SK-N-MC (cell line): ENCODE data around the gene AQP9.

Source experiments
- EZH2 ChIP-seq: fragments of 200-600 bp; sonication (generic); IDR thresholded peaks from one replicate; pipeline ENCODE4 v1.6.1; 2017; ENCODE audit warnings: antibody characterized with exemption
- FOXP2 ChIP-seq: optimal IDR thresholded peaks from 2 replicates; pipeline ENCODE3; 2011; ENCODE audit warnings: mild to moderate bottlenecking, moderate library complexity; ENCODE audit not compliant: insufficient read depth; ENCODE audit errors: extremely low read length, control extremely low read depth
- POLR2AphosphoS5 ChIP-seq: IDR thresholded peaks from 2 replicates; pipeline ENCODE4 v1.6.1; 2012; ENCODE audit warnings: mild to moderate bottlenecking, low read depth, low read length, borderline replicate concordance

DNA sequence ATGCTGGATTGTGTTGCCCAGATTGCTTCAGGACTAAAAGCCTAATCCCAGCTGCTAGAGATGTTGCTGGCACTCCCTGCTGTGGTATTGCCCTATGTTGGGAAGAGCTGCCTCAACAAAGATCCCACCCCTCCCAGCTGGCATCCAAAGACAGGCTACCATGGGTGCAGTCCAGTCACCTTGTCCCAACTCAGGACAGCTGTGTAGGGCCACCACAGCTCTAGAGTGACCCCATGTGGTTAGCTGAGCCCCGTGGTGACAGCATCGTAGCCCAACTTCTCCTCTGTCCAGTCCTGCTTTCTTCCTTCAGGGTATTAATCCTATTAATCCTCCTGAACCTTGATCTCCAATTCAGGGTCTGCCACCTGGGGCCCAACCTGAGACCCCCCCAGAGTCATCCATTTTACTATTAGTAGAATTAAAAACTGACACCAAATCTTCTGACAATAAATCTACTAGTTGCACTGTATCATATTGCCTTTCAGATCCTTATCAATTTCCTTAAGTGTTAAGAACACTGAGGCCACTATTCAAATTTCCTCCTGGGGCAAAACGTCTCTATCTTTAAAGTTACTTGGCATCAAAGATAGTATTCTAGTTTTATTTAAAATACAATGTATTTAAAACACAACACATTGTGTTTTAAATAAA is 83.5 kb downstream of the AQP9 start:
- TF ChIP-seq EZH2: no peak
- TF ChIP-seq POLR2AphosphoS5: no peak
- no peak for TF ChIP-seq FOXP2
